ENCODE measurements around the gene HOXD12.

HOXD12 gene

DNA sequence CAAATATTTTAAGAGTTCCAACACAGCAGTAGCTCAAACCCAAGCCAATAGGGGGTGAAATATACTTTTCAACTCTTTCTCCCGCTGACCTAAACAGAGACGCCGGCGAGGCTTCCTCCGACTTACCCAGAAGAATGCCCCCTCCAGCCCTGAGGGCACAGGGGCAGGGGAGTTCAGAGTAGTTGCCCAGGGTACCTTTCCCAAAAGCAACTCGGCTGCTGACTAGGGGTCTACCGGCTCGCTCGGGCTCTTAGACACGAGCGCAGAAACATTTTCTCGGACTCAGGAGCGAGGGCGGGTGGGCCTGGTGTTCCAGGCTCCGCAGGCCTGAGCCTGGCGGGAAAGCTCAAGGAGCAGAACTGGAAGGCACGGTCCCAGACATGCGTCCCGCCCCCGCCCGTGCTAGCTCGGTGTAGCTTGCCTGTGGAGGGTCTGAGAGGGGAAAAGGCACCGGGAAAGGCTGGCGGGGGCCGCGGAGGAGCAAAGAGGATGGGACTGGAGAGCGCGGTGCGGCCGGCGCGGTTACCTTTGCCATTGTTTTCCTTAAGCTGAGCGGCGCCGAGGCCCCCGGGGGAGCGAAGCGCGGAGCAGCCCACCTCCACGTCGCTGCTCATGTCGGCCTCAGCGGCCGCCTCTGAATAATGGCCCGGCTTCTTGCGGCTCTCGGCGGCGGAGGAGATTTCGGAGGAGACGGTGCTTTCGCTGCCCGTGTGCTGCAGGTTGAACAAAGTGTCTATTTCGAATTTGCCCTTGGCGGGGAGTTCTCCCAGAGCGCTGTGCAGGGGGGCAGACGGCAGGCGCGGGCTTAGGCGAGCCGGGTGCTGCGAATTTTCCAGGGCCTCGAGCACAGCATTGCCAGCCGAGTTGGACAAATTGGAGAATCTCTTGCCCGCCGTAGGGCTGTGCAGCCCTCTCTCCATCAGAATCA, 16.5 kb upstream of the HOXD12 start:
- H3K27me3 ChIP-seq (replicated peaks): peaks cover 95% of the 10 kb centered on the region
- TF ChIP-seq, protein P1, sequence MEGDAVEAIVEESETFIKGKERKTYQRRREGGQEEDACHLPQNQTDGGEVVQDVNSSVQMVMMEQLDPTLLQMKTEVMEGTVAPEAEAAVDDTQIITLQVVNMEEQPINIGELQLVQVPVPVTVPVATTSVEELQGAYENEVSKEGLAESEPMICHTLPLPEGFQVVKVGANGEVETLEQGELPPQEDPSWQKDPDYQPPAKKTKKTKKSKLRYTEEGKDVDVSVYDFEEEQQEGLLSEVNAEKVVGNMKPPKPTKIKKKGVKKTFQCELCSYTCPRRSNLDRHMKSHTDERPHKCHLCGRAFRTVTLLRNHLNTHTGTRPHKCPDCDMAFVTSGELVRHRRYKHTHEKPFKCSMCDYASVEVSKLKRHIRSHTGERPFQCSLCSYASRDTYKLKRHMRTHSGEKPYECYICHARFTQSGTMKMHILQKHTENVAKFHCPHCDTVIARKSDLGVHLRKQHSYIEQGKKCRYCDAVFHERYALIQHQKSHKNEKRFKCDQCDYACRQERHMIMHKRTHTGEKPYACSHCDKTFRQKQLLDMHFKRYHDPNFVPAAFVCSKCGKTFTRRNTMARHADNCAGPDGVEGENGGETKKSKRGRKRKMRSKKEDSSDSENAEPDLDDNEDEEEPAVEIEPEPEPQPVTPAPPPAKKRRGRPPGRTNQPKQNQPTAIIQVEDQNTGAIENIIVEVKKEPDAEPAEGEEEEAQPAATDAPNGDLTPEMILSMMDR (IDR thresholded peaks at IDR 0.05; ENCODE audit: low read depth, low read length, missing control alignments): no peak
- H3K27ac ChIP-seq: no peak overlapping the region
- H3K36me3 ChIP-seq (replicated peaks): no peaks in the 10 kb centered on the region
- in situ Hi-C loops (cut with HindIII; ENCODE audit: low pct_ligation_motif_present, low sequenced_read_pairs): no loop called here
- no peak overlapping the region for H3K4me3 ChIP-seq (ENCODE audit: low read depth, low read length)
- DNase-seq: no peak

DNA sequence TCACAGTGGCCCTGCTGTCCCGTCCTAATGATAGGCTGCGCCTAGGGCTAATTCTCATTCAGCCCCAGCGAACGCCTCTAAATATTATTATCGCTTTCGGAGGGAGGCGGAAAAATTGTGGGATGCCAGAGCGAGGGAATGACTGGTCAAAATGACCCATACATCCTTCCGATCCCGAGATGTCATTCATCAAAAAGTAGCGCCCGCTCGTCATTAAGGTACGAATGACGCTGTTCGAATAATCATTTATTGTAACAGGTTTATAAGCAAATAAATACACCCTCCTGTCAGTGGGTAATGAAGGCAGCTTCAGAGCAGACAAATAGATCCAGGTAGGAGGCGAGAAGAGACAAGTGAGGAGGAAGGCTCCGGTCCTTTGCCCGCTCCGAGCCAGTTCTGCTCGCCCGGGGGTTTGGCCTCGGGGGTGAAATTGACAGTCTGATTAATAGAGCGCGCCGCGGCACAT, 15.8 kb upstream of the HOXD12 start, which contains the start of gene EVX2:
Gene EVX2 (minus strand): TSS at position 167 of the 466 bp plus-strand sequence. CDS start 186 bp downstream, outside the sequence.
- in situ Hi-C loops (cut with HindIII; ENCODE audit: low pct_ligation_motif_present, low sequenced_read_pairs): no loop called here
- Histone ChIP-seq H3K4me3 (ENCODE audit: low read depth, low read length) (no peak within 1 kb of the TSS), H3K36me3 (replicated peaks) (no peaks in the 10 kb centered on the region), H3K27ac (no peak within 1 kb of the TSS), H3K27me3 (replicated peaks) (peaks cover 95% of the 10 kb centered on the region)
- TF ChIP-seq, protein P1 (IDR thresholded peaks at IDR 0.05; ENCODE audit: low read depth, low read length, missing control alignments): no peak
- DNase-seq: no peak

DNA sequence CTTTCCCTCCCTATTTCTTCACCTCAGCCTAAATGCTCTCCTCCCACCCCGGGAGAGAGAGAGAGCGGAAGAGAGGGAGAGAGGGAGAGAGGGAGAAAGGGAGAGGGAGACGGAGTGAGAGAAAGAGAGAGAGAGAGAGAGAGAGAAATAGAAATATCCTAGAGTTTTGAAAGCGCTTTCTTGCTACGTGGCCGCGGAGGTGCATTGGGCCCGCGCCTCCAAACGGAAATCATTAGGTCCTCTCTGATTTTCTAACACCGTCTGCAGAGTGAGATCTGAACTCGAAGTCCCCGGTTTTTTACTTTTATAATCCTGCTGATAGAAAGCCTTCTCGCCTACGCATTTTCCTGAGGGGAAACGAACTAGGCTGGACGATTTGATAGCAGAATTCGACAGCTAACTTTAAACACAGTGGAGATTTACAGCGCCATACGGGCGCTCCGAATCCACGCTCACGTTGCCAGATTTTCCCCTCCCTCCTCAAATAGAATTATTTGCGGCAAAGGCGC, 14.9 kb upstream of the HOXD12 start:
- Histone ChIP-seq H3K27ac (no peak overlapping the region), H3K4me3 (ENCODE audit: low read depth, low read length) (no peak overlapping the region), H3K27me3 (replicated peaks) (peaks cover 95% of the 10 kb centered on the region), H3K36me3 (replicated peaks) (no peaks in the 10 kb centered on the region)
- in situ Hi-C loops (cut with HindIII; ENCODE audit: low pct_ligation_motif_present, low sequenced_read_pairs): no loop called here
- DNase-seq: no peak
- TF ChIP-seq, protein P1 (IDR thresholded peaks at IDR 0.05; ENCODE audit: low read depth, low read length, missing control alignments): no peak

DNA sequence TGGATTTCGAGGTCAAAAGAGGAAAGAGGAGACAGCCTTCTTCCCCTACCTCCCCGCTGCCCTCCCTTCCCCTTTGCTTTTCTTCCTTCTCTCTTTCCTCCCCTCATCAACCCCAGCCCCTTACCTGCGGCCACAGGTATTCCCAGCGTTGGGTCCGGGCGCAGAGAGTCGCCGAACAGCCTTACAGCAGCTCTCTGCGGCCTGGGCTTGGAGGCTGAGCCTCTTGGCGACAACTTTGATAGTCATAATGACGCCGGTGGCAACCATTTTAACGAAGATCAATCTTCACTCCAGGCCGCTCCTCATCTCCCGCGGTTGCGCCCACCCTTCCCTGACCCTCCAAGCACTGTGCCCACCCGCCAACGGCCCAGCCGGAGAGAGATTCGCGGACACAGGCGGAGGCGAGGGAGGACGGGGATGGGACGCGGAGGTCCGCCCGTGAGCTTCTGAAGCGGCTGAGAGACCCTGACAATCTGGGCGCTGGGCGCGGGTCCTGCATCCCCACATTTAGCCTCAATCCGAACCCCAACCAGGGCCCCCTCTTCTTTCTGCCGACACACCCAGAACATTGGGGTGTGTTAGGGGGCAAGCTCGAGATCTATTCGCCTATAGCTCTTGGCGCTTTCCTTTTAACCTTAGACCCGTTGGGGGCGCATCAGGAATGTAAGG, 14.3 kb upstream of the HOXD12 start:
- no peak overlapping the region for H3K4me3 ChIP-seq (ENCODE audit: low read depth, low read length)
- DNase-seq: no peak
- H3K27ac ChIP-seq: no peak overlapping the region
- in situ Hi-C loops (cut with HindIII; ENCODE audit: low pct_ligation_motif_present, low sequenced_read_pairs): no loop called here
- peaks cover 98% of the 10 kb centered on the region for H3K27me3 ChIP-seq (replicated peaks)
- no peaks in the 10 kb centered on the region for H3K36me3 ChIP-seq (replicated peaks)
- TF ChIP-seq, protein P1 (IDR thresholded peaks at IDR 0.05; ENCODE audit: low read depth, low read length, missing control alignments): no peak

DNA sequence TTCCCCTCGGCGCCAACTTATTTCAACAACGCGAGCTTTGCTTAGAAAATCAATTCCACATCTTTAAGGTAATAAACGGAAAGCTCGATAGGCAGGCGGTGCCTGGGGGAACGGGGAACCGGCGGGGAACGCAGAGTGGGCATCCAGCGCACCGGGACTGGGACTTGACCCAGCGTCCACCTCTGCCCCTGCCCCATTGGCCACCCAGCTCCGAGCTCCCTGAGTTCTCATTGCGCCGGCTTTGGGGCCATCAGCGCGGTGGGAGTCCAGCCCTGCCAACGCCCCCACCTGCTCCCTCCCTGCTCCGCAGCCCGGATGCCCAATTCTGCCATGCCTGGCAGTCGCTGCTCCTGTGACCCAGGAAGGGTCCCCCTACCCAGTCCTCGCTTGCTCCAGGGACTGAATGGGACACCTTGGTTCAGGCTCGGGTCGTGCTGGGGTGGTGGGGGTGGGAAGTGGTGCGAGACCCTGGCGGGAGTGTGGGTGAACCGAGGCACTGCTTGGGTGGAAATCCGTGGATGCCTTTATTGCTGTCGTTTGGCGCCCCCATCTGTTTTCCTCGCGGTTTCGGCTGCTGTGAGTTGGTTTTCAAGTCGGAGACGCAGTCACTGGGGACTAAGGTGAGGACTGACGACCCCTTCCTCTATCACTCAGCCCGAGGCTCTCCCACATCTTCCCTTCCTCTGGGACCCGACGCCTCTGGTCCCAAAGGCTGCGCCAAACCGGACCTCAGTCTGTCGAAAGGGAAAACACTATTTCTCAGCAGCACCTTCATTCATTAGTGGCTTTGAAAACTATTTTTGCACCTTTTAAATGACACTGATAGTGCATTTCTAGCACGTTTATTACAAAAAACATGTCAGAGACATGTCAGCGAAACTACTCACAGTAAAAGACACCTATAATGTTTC, 13.5 kb upstream of the HOXD12 start:
- TF ChIP-seq, protein P1 (IDR thresholded peaks at IDR 0.05; ENCODE audit: low read depth, low read length, missing control alignments): peak; percentile 64
- in situ Hi-C loops (cut with HindIII; ENCODE audit: low pct_ligation_motif_present, low sequenced_read_pairs): no loop called here
- H3K27ac ChIP-seq: no peak overlapping the region
- H3K4me3 ChIP-seq (ENCODE audit: low read depth, low read length): no peak overlapping the region
- H3K27me3 ChIP-seq (replicated peaks): peaks cover 97% of the 10 kb centered on the region
- no peaks in the 10 kb centered on the region for H3K36me3 ChIP-seq (replicated peaks)
- no peak for DNase-seq
